Ishikawa (cell line): ENCODE results near the gene INPP5K.

ENCODE experiments used
- CREB1 ChIP-seq: IDR thresholded peaks from 2 replicates; pipeline ENCODE4 v1.6.1; 2012; ENCODE audit warnings: low read depth
- EGR1 ChIP-seq: IDR thresholded peaks from 2 replicates; pipeline ENCODE4 v1.6.1; 2012
- EP300 ChIP-seq: IDR thresholded peaks from 2 replicates; pipeline ENCODE4 v1.6.1; 2012; ENCODE audit warnings: borderline replicate concordance
- FOXM1 ChIP-seq: IDR thresholded peaks from 2 replicates; pipeline ENCODE4 v1.6.1; 2012; ENCODE audit warnings: low read depth, borderline replicate concordance
- MAX ChIP-seq: IDR thresholded peaks from 2 replicates; pipeline ENCODE4 v1.6.1; 2012
- NFIC ChIP-seq: IDR thresholded peaks from 2 replicates; pipeline ENCODE4 v1.6.1; 2012
- RAD21 ChIP-seq: IDR thresholded peaks from 2 replicates; pipeline ENCODE4 v1.6.1; 2012; ENCODE audit warnings: low read depth
- REST ChIP-seq: IDR thresholded peaks from 2 replicates; pipeline ENCODE4 v1.6.1; 2012; ENCODE audit warnings: low read depth, mild to moderate bottlenecking
- TAF1 ChIP-seq: IDR thresholded peaks from 2 replicates; pipeline ENCODE4 v1.6.1; 2012; ENCODE audit warnings: low read depth, mild to moderate bottlenecking
- TCF12 ChIP-seq: IDR thresholded peaks from 2 replicates; pipeline ENCODE4 v1.6.1; 2012; ENCODE audit warnings: low read depth
- TEAD4 ChIP-seq: IDR thresholded peaks from 2 replicates; pipeline ENCODE4 v1.6.1; 2012
- YY1 ChIP-seq: IDR thresholded peaks from 2 replicates; pipeline ENCODE4 v1.6.1; 2012; ENCODE audit warnings: low read depth
- ZBTB7A ChIP-seq: IDR thresholded peaks from 2 replicates; pipeline ENCODE4 v1.6.1; 2012; ENCODE audit warnings: low read depth

GRCh38 chr17:1494203-1494602, 22.2 kb downstream of the INPP5K start:
- TF ChIP-seq CREB1 (no peak), REST (no peak), ZBTB7A (no peak), MAX (no peak), NFIC (no peak), TAF1 (no peak), RAD21 (no peak), FOXM1 (no peak), TCF12 (no peak), EP300 (no peak), EGR1 (no peak), TEAD4 (no peak), YY1 (no peak)
